Measurements from ENCODE around the gene AIPL1.

The AIPL1 gene

GRCh38 chr17:6465206-6466003 lies 30.5 kb upstream of the AIPL1 start:
- no peak for DNase-seq (ENCODE audit: low read depth)
- no peak overlapping the region for H3K4me3 ChIP-seq (ENCODE audit: low read length)
- TF ChIP-seq CTCF (conservative IDR thresholded peaks at IDR 0.05; ENCODE audit: low read length): no peak

DNA sequence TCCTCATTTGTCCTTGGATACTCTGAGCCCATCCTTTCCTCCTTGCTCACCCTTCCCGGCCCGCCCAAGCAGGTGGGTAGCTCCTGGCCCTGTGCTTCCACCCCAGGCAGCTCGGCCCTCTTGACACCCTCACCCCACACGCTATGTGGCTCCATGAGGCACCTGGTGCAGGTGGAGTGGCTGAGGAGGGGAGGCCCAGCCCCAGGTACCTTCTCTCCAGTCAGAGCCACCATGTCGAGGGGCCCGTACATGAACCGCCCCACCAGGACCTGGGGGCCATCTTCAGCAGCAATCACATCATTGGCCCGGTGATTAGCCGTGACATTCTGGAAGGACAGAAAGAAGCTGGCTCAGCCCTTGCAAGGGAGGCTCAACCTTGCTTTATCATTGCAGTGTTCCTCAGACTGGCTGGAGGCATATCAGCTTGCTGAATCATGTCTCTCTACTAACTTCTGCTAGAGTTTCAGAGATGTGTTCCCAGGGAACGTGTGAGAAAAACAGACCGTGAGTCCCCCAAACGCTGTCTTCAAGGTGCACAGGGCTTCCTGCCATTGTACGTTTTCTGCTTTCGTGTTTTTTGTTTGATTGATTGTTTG lies 29.6 kb upstream of the AIPL1 start:
- no peak overlapping the region for H3K4me3 ChIP-seq (ENCODE audit: low read length)
- no peak for DNase-seq (ENCODE audit: low read depth)
- no peak for TF ChIP-seq CTCF (conservative IDR thresholded peaks at IDR 0.05; ENCODE audit: low read length)

DNA sequence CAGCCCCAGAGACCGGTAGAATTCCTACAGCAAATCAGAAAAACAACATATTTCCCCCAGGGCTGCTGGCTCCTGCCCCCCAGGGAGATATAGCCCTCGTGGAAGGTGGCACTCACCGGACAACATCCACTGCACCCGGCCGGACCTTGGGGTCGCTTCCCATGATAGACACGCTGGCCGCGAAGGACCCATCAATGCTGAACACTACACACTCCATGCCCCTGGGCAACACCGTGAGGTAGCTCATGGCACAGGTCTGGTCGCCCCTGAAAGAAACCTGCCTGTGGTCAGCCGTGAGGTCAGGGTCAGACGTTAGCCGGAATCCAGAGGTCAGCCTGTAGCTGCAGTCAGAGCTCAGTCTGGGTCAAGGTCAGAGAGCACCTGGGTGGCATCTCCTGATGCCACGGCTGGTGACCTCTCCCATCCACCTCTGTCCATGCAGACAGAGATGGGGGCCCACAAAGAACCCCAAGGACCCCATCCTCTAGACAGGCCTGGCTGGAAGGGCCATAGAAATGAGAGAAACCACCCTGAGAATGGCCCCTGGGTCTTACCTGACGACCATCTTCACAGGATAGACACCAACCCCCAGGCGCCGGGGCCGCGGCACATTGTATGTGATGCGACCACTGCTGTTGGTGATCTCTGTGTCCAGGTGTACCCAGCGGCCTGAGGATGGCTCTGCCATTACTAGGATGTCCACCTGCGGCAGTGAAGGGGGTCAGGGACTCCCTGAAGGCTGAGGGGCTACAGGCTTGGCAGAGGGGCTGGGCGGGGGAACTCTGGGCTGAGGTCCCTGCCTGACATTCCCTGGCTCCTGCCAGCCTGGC lies 28.9 kb upstream of the AIPL1 start:
- DNase-seq (ENCODE audit: low read depth): no peak
- TF ChIP-seq CTCF (conservative IDR thresholded peaks at IDR 0.05; ENCODE audit: low read length): no peak
- H3K4me3 ChIP-seq (ENCODE audit: low read length): no peak overlapping the region

DNA sequence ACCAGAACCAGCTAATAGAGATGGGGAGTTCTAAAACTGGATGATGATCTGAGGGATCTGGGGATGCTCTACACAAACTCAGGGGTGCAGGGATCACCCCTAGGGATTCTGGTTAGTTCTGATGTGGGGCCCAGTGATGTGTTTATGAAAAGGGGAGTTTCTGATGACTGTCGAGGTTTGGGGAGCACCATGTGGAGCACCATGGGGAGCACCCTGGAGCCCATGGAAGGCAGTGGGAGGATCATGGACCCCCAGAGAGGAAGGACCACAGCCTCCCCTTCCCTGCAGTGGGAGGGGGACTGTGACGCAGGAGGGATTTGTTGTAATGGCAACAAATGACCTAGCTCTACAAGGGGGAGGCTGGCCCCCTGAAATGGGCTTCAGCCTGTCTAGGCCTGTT lies 27.8 kb upstream of the AIPL1 start:
- no peak overlapping the region for H3K4me3 ChIP-seq (ENCODE audit: low read length)
- no peak for DNase-seq (ENCODE audit: low read depth)
- TF ChIP-seq CTCF (conservative IDR thresholded peaks at IDR 0.05; ENCODE audit: low read length): no peak

GRCh38 chr17:6461792-6462524 lies 27.0 kb upstream of the AIPL1 start:
- DNase-seq (ENCODE audit: low read depth): no peak
- TF ChIP-seq CTCF (conservative IDR thresholded peaks at IDR 0.05; ENCODE audit: low read length): no peak
- no peak overlapping the region for H3K4me3 ChIP-seq (ENCODE audit: low read length)

GRCh38 chr17:6461246-6461645 lies 26.3 kb upstream of the AIPL1 start:
- no peak for TF ChIP-seq CTCF (conservative IDR thresholded peaks at IDR 0.05; ENCODE audit: low read length)
- H3K4me3 ChIP-seq (ENCODE audit: low read length): no peak overlapping the region
- DNase-seq (ENCODE audit: low read depth): no peak

Data from AG10803 (cell line).